HepG2 (cell line): ENCODE data around the gene JPH4. TPM values are rescaled to one million over a fixed set of nuclear protein-coding genes. Genes with fewer than 3 reads are reported as not detected.

ENCODE experiments used
- AHR ChIP-seq: IDR thresholded peaks from 2 replicates; pipeline ENCODE4 v1.6.1; 2018; ENCODE audit warnings: missing genetic modification reagents, missing compliant biosample characterization
- CENPT ChIP-seq: sonication (generic); formaldehyde crosslinking; IDR thresholded peaks from 2 replicates; pipeline ENCODE4 v1.8.0; 2022; ENCODE audit warnings: low read depth, mild to moderate bottlenecking, moderate library complexity, missing genetic modification reagents
- GATA4 ChIP-seq: sonication (generic); IDR thresholded peaks from 2 replicates; pipeline ENCODE4 v1.6.1; 2016; ENCODE audit warnings: antibody characterized with exemption, low read depth, borderline replicate concordance
- HES4 ChIP-seq: sonication (generic); formaldehyde crosslinking; IDR thresholded peaks from 2 replicates; pipeline ENCODE4 v1.9.0; 2021; ENCODE audit warnings: mild to moderate bottlenecking, missing genetic modification reagents, borderline replicate concordance
- MLX ChIP-seq: IDR thresholded peaks from 2 replicates; pipeline ENCODE4 v1.6.1; 2016
- SMAD1 ChIP-seq: sonication (generic); formaldehyde crosslinking; IDR thresholded peaks from 2 replicates; pipeline ENCODE4 v1.4.0; 2020; ENCODE audit warnings: missing genetic modification reagents, low read depth, mild to moderate bottlenecking, borderline replicate concordance
- SP1 ChIP-seq, 2 experiments: fragments of 450-650 bp in 1 of 2; sonication (generic) in 1 of 2; formaldehyde crosslinking in 1 of 2; IDR thresholded peaks; 2 replicates each; pipeline versions ENCODE4 v1.4.0 to v1.6.1; 2016 to 2020; ENCODE audit warnings: missing genetic modification reagents in 1 of 2
- ZFP37 ChIP-seq: sonication (generic); formaldehyde crosslinking; IDR thresholded peaks from 2 replicates; pipeline ENCODE4 v1.4.0; 2020; ENCODE audit warnings: missing genetic modification reagents, borderline replicate concordance
- ZHX2 ChIP-seq, 2 experiments: sonication (generic) in 1 of 2; formaldehyde crosslinking in 1 of 2; IDR thresholded peaks; 2 replicates each; pipeline versions ENCODE4 v1.6.1 to v1.9.0; 2014 to 2022; ENCODE audit warnings: antibody characterized with exemption in 1 of 2, borderline replicate concordance in 1 of 2, inconsistent platforms in 1 of 2, low read depth in 1 of 2, missing genetic modification reagents in 1 of 2
- ZNF207 ChIP-seq: fragments of 450-650 bp; IDR thresholded peaks from 2 replicates; pipeline ENCODE4 v1.6.1; 2016; ENCODE audit warnings: antibody characterized with exemption, borderline replicate concordance
- ZNF235 ChIP-seq: sonication (generic); formaldehyde crosslinking; IDR thresholded peaks from 2 replicates; pipeline ENCODE4 v1.8.1; 2023; ENCODE audit warnings: mild to moderate bottlenecking, missing genetic modification reagents, borderline replicate concordance
- ZNF281 ChIP-seq: sonication (generic); formaldehyde crosslinking; IDR thresholded peaks from 2 replicates; pipeline ENCODE4 v1.4.0; 2020; ENCODE audit warnings: missing genetic modification reagents, borderline replicate concordance
- ZNF414 ChIP-seq: sonication (generic); formaldehyde crosslinking; IDR thresholded peaks from 2 replicates; pipeline ENCODE4 v1.5.0; 2020; ENCODE audit warnings: missing genetic modification reagents
- ZNF790 ChIP-seq: sonication (generic); formaldehyde crosslinking; IDR thresholded peaks from 2 replicates; pipeline ENCODE4 v1.8.0; 2022; ENCODE audit warnings: missing genetic modification reagents, mild to moderate bottlenecking, borderline replicate concordance
- ZNF841 ChIP-seq: sonication (generic); formaldehyde crosslinking; IDR thresholded peaks from 2 replicates; pipeline ENCODE4 v1.8.1; 2023; ENCODE audit warnings: missing genetic modification reagents, borderline replicate concordance
- polyA plus RNA-seq, 8 experiments: library from polyadenylated mRNA; depleted of rRNA in 3 of 8; stranded (reverse) in 7 of 8; unstranded in 1 of 8; fragments of >200 nt; fragmentation: Illumina TruSeq in 4 of 8; extraction: Trizol in 4 of 8; gene quantifications; 2 replicates each; pipeline versions ENCODE4 v1.2.1 to v1.2.3, GENCODE V29; 2011 to 2016; ENCODE audit warnings: low read depth in 4 of 8, missing spikeins in 1 of 8, mixed read lengths in 1 of 8; ENCODE audit not compliant: insufficient read depth in 1 of 8
- total RNA-seq, 5 experiments: library from RNA; depleted of rRNA; stranded (reverse); fragments of >200 nt; fragmentation: Illumina TruSeq; extraction: Trizol; gene quantifications; 2 replicates each; pipeline ENCODE4 v1.2.3, GENCODE V29; 2016; ENCODE audit warnings: low read depth in 1 of 5
- TF ChIP-seq, protein P1 (sequence below): sonication (generic); formaldehyde crosslinking; IDR thresholded peaks from 2 replicates; pipeline ENCODE4 v1.5.0; 2020; ENCODE audit warnings: missing genetic modification reagents, mild to moderate bottlenecking, borderline replicate concordance

Gene JPH4
- total and polyA plus RNA-seq, 2 of the 13 experiments (the other 11 are each of a cell fraction or from before 2014, with no cell fraction given), result 0.08 to 0.22 TPM

DNA sequence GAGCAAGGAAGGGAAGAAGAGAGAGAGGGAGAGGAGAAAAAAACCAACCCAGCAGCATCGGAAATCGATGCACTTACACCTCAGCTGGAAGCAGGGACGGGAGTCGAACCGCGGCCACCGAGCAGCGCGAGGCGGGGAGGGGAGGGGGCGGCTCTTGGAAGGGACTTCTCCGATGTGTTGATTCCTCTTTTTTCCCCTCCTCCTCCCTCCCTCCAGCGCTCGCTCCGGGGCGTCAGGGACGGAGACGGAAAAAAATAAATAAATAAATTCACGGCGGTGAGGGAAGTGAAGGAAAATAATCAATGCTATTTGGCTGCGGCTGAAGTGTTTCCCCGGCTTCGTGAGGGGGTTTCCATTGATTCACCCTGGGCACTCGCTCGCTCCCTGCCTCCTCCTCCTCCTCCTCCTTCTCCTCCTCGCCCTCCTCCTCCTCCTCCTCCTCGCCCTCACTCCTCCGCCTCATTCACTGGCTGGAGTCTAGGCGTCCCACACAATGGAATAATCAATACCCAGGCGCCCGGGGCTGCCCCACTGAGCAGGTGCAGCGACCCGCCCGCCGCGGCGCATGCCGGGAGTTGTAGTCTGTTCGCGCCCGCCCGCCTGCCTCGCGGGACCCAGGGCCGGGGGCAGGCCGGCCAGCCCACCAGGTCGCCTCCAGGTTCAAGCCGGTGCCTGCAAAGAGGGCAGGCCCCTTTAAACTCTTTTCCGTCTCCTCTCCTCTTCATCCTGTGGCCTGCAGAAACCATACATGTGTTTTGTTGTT lies 27.1 kb downstream of the JPH4 start, which contains the start of gene ZFHX2 (continued):
- TF ChIP-seq SP1 (IDR thresholded peaks at IDR 0.05) (no peak), SP1 (CRISPR knock-in tag; IDR thresholded peaks at IDR 0.05) (peak; percentile 55; the same call in 1 of the 2 replicates), HES4 (CRISPR knock-in tag) (peak; percentile 75), ZFP37 (CRISPR knock-in tag) (peak; percentile 86; the same call in 1 of the 2 replicates), MLX (CRISPR knock-in tag) (0 out of 2 replicates have a peak, but pooled peaks have one; percentile 46), ZNF790 (CRISPR knock-in tag) (peak; percentile 90; the same call in 1 of the 2 replicates), ZNF281 (CRISPR knock-in tag) (peak; percentile 65), ZNF235 (CRISPR knock-in tag) (no peak), ZNF414 (no peak; the same call in 1 of the 2 replicates), SMAD1 (CRISPR knock-in tag) (peak; percentile 25; the same call in 1 of the 2 replicates), ZNF207 (no peak), ZHX2 (IDR thresholded peaks at IDR 0.05; ENCODE audit: low read depth) (peak; percentile 62; the same call in 1 of the 2 replicates), ZHX2 (CRISPR knock-in tag; IDR thresholded peaks at IDR 0.05; ENCODE audit: borderline replicate concordance) (no peak), CENPT (CRISPR knock-in tag) (no peak), GATA4 (peak; percentile 43; the same call in 1 of the 2 replicates), ZNF841 (CRISPR knock-in tag) (0 out of 2 replicates have a peak, but pooled peaks have one; percentile 56), AHR (CRISPR knock-in tag) (peak; percentile 48; the same call in 1 of the 2 replicates)
- TF ChIP-seq, protein P1, sequence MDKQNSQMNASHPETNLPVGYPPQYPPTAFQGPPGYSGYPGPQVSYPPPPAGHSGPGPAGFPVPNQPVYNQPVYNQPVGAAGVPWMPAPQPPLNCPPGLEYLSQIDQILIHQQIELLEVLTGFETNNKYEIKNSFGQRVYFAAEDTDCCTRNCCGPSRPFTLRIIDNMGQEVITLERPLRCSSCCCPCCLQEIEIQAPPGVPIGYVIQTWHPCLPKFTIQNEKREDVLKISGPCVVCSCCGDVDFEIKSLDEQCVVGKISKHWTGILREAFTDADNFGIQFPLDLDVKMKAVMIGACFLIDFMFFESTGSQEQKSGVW (CRISPR knock-in tag), result no peak
